ENCODE results near the gene HAP1.
"Not testable (repeated sequence)": the region's sequence is repeated elsewhere in the genome, so short reads cannot be mapped to it uniquely, and the experiment has no call there.

- not testable (repeated sequence) for TF ChIP-seq POLR2AphosphoS5 (IDR thresholded peaks at IDR 0.05; ENCODE audit: low read depth, low read length); CTCF (IDR thresholded peaks at IDR 0.05); SIN3A (IDR thresholded peaks at IDR 0.05; ENCODE audit: borderline replicate concordance, insufficient read depth, low read depth, low read length)
- TF ChIP-seq, protein P1, sequence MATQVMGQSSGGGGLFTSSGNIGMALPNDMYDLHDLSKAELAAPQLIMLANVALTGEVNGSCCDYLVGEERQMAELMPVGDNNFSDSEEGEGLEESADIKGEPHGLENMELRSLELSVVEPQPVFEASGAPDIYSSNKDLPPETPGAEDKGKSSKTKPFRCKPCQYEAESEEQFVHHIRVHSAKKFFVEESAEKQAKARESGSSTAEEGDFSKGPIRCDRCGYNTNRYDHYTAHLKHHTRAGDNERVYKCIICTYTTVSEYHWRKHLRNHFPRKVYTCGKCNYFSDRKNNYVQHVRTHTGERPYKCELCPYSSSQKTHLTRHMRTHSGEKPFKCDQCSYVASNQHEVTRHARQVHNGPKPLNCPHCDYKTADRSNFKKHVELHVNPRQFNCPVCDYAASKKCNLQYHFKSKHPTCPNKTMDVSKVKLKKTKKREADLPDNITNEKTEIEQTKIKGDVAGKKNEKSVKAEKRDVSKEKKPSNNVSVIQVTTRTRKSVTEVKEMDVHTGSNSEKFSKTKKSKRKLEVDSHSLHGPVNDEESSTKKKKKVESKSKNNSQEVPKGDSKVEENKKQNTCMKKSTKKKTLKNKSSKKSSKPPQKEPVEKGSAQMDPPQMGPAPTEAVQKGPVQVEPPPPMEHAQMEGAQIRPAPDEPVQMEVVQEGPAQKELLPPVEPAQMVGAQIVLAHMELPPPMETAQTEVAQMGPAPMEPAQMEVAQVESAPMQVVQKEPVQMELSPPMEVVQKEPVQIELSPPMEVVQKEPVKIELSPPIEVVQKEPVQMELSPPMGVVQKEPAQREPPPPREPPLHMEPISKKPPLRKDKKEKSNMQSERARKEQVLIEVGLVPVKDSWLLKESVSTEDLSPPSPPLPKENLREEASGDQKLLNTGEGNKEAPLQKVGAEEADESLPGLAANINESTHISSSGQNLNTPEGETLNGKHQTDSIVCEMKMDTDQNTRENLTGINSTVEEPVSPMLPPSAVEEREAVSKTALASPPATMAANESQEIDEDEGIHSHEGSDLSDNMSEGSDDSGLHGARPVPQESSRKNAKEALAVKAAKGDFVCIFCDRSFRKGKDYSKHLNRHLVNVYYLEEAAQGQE (IDR thresholded peaks at IDR 0.05; ENCODE audit: insufficient read depth in 1 of 2, low read depth in 2 of 2, low read length in 1 of 2): not testable (repeated sequence)
These were observed 48.7 kb downstream of the HAP1 start for GRCh38 chr17:41685753-41686152.

Measured in Panc1 (cell line).